Endothelial cell of umbilical vein (primary cell): ENCODE measurements around the gene ZNF224. TPM values are rescaled to one million over a fixed set of nuclear protein-coding genes. Genes with fewer than 3 reads are reported as not detected.

ENCODE experiments used
- BruUV-seq: library from RNA; stranded (reverse); fragments of 400-500 nt; replicated peaks from 2 replicates; lab custom pipeline; 2021; lab: Mats Ljungman, UMichigan
- CTCF ChIA-PET: fragments of 300-600, 350-600 bp; sonication (Branson Sonifier 250); formaldehyde crosslinking; loops from one replicate; lab custom pipeline; 2021; ENCODE audit warnings: antibody characterized with exemption, inconsistent platforms; lab: Charles Lee
- POLR2A ChIA-PET: fragments of 300-600, 350-600 bp; sonication (Branson Sonifier 250); formaldehyde crosslinking; loops from one replicate; lab custom pipeline; 2021; ENCODE audit warnings: antibody characterized with exemption, inconsistent platforms; lab: Charles Lee
- DNase-seq: peaks from one replicate; pipeline ENCODE4 v3.0.0-alpha.2; 2011; ENCODE audit warnings: low read depth, low spot score
- FAIRE-seq: peaks from 2 replicates; lab custom pipeline; 2011; peaks lifted over from hg19 to GRCh38; lab: Jason Lieb, UNC
- H2AFZ ChIP-seq: 2 replicates; pipeline ENCODE4 v1.6.0; 2012; ENCODE audit warnings: low read depth, low read length, control low read depth, inconsistent platforms
- H3K27ac ChIP-seq: 2 replicates; pipeline ENCODE4 v1.5.1; 2011; ENCODE audit warnings: low read depth, mild to moderate bottlenecking, control low read depth, low read length, moderate library complexity; ENCODE audit not compliant: insufficient read depth
- H3K27me3 ChIP-seq, 2 experiments: 2 replicates each; pipeline versions ENCODE4 v1.6.0 to v1.6.1; 2011; ENCODE audit warnings: low read length in 2 of 2, mixed read lengths in 1 of 2; ENCODE audit not compliant: control insufficient read depth in 2 of 2, insufficient read depth in 2 of 2
- H3K36me3 ChIP-seq, 2 experiments: 2 replicates in 1 of 2; 3 replicates in 1 of 2; pipeline ENCODE4 v1.5.1; 2011; ENCODE audit warnings: low read length in 2 of 2, mild to moderate bottlenecking in 1 of 2, moderate library complexity in 1 of 2; ENCODE audit not compliant: control insufficient read depth in 2 of 2, insufficient read depth in 2 of 2; ENCODE audit errors: extremely low read depth in 1 of 2
- H3K4me1 ChIP-seq: 3 replicates; pipeline ENCODE4 v1.5.1; 2011; ENCODE audit warnings: mild to moderate bottlenecking, low read length; ENCODE audit not compliant: control insufficient read depth, insufficient read depth; ENCODE audit errors: extremely low read depth
- H3K4me2 ChIP-seq: 2 replicates; pipeline ENCODE4 v1.6.1; 2011; ENCODE audit warnings: low read length, control low read depth, mixed read lengths; ENCODE audit not compliant: insufficient read depth
- H3K4me3 ChIP-seq, 3 experiments: fragments of 200-600 bp in 1 of 3; sonication (generic), shearing (Covaris generic) in 1 of 3; replicated peaks in 1 of 3; 2 replicates each; pipeline ENCODE4 v1.5.1; 2011 to 2016; ENCODE audit warnings: control low read depth in 3 of 3, low read length in 3 of 3, mild to moderate bottlenecking in 2 of 3, inconsistent platforms in 1 of 3, low read depth in 1 of 3, moderate library complexity in 1 of 3; ENCODE audit not compliant: insufficient read depth in 1 of 3
- H3K79me2 ChIP-seq: 2 replicates; pipeline ENCODE4 v1.6.0; 2012; ENCODE audit warnings: low read length, inconsistent platforms; ENCODE audit not compliant: control insufficient read depth, insufficient read depth
- H3K9ac ChIP-seq: replicated peaks from 2 replicates; pipeline ENCODE3; 2011; ENCODE audit warnings: low read length, control low read depth; ENCODE audit not compliant: insufficient read depth; ENCODE audit errors: extremely low read depth
- H3K9me1 ChIP-seq: replicated peaks from 3 replicates; pipeline ENCODE4 v1.6.0; 2011; ENCODE audit warnings: mild to moderate bottlenecking, low read length; ENCODE audit not compliant: control insufficient read depth, insufficient read depth; ENCODE audit errors: extremely low read depth
- H3K9me3 ChIP-seq: replicated peaks from 2 replicates; pipeline ENCODE4 v1.5.1; 2012; ENCODE audit warnings: low read length, inconsistent platforms; ENCODE audit not compliant: control insufficient read depth, insufficient read depth
- H4K20me1 ChIP-seq: replicated peaks from 2 replicates; pipeline ENCODE3; 2011; ENCODE audit warnings: mild to moderate bottlenecking, low read length; ENCODE audit not compliant: control insufficient read depth, insufficient read depth; ENCODE audit errors: extremely low read depth
- CTCF ChIP-seq, 2 donors: IDR thresholded peaks; 1 replicate in 1 of 2; 2 replicates in 1 of 2; pipeline ENCODE4 v1.5.1; 2011; ENCODE audit warnings: low read length in 2 of 2, mild to moderate bottlenecking in 2 of 2, moderate library complexity in 2 of 2, control low read depth in 1 of 2, inconsistent platforms in 1 of 2, low read depth in 1 of 2; ENCODE audit not compliant: insufficient read depth in 1 of 2; ENCODE audit errors: extremely low read depth in 1 of 2
- EZH2 ChIP-seq: IDR thresholded peaks from 2 replicates; pipeline ENCODE4 v1.6.1; 2012; ENCODE audit warnings: borderline replicate concordance, low read depth, mild to moderate bottlenecking, moderate library complexity, low read length, inconsistent platforms; ENCODE audit not compliant: severe bottlenecking
- FOS ChIP-seq: IDR thresholded peaks from 2 replicates; pipeline ENCODE4 v1.6.1; 2011; ENCODE audit warnings: mild to moderate bottlenecking, low read length, moderate library complexity, borderline replicate concordance; ENCODE audit not compliant: insufficient read depth
- GATA2 ChIP-seq: IDR thresholded peaks from 2 replicates; pipeline ENCODE4 v1.7.0; 2011; ENCODE audit warnings: low read depth, mild to moderate bottlenecking, moderate library complexity, mixed read lengths, low read length; ENCODE audit not compliant: insufficient read length, insufficient read depth
- JUN ChIP-seq: IDR thresholded peaks from 2 replicates; pipeline ENCODE4 v1.6.1; 2011; ENCODE audit warnings: borderline replicate concordance, low read depth; ENCODE audit not compliant: insufficient read length, insufficient read depth
- MAX ChIP-seq: IDR thresholded peaks from 2 replicates; pipeline ENCODE4 v1.6.1; 2011; ENCODE audit not compliant: insufficient read depth, insufficient read length
- MYC ChIP-seq: IDR thresholded peaks from one replicate; pipeline ENCODE4 v1.6.1; 2011; ENCODE audit warnings: mild to moderate bottlenecking, low read depth, low read length
- POLR2A ChIP-seq: IDR thresholded peaks from 2 replicates; pipeline ENCODE4 v1.6.1; 2012; ENCODE audit warnings: low read depth, mild to moderate bottlenecking, control low read depth, low read length
- POLR2AphosphoS5 ChIP-seq: IDR thresholded peaks from 2 replicates; pipeline ENCODE4 v1.6.1; 2012; ENCODE audit warnings: low read depth, mild to moderate bottlenecking, control low read depth, low read length, moderate library complexity; ENCODE audit not compliant: insufficient read depth
- dilution Hi-C: fragments of 300-500 bp; cut with MboI; formaldehyde crosslinking; loops from one replicate; pipeline ENCODE4 v1.15.0; 2019; ENCODE audit warnings: low sequenced_read_pairs; ENCODE audit not compliant: extremely low pct_ligation_motif_present
- intact Hi-C: fragments of 100-400 bp; cut with micrococcal nuclease; formaldehyde crosslinking; loops from one replicate; pipeline ENCODE4 v1.10.0; 2022
- polyA plus RNA-seq, 4 experiments: library from polyadenylated mRNA; depleted of rRNA in 3 of 4; stranded (reverse) in 3 of 4; unstranded in 1 of 4; fragments of >200 nt; gene quantifications; 2 replicates each; pipeline versions ENCODE4 v1.2.1 to v1.2.3, GENCODE V29; 2011 to 2012; ENCODE audit warnings: missing spikeins in 1 of 4
- total RNA-seq: library from RNA; stranded (reverse); gene quantifications from 2 replicates; pipeline ENCODE4 v1.2.3, GENCODE V29; 2021

ZNF224 gene
- total and polyA plus RNA-seq, 2 donors (not counting 3 experiments of a cell fraction or from before 2014, with no cell fraction given): 8.5 to 21.8 TPM

GRCh38 chr19:44050740-44051649 lies 43.2 kb upstream of the ZNF224 start:
- intact Hi-C loops: loop anchor here (1.0 to 5.0 kb wide), 6 partner anchors 21 to 162 kb away; partner anchors contain the start of genes ZNF155, ZNF222, ZNF225 and ZNF227
- H3K9ac ChIP-seq: peak overlapping the region; percentile 0
- FAIRE-seq: no peak

More at GRCh38 chr19:44050740-44051649, 43.2 kb upstream of the ZNF224 start:
- dilution Hi-C loops: no loop called here
- BruUV-seq: no TSS peak
- no peaks in the 10 kb centered on the region for H3K36me3 ChIP-seq
- no peaks in the 10 kb centered on the region for H3K9me1 ChIP-seq
- H4K20me1 ChIP-seq: no peaks in the 10 kb centered on the region
- no peak overlapping the region for H3K27ac ChIP-seq
- H3K4me3 ChIP-seq: peak overlapping the region; percentile 48 to 64 (median 61)
- peak overlapping the region; percentile 74 for H3K4me2 ChIP-seq
- peak overlapping the region; percentile 70 for H2AFZ ChIP-seq
- H3K4me1 ChIP-seq: peaks cover 11% of the 10 kb centered on the region
- ChIA-PET POLR2A (no interaction called here), CTCF (interaction anchor here (0.8 kb wide), 1 partner anchor 100 kb away, joined by 3 read pairs; the partner anchor contains the start of gene ZNF221)
- no peak for DNase-seq
- no peaks in the 10 kb centered on the region for H3K9me3 ChIP-seq
- no peak for TF ChIP-seq POLR2AphosphoS5
- no peak for TF ChIP-seq FOS
- no peak for TF ChIP-seq POLR2A
- no peak for TF ChIP-seq MYC
- TF ChIP-seq CTCF (IDR thresholded peaks at IDR 0.05; ENCODE audit: extremely low read depth in 1 of 2, insufficient read depth in 1 of 2, low read depth in 1 of 2, low read length in 2 of 2): no peak
- TF ChIP-seq MAX: no peak
- no peak for TF ChIP-seq EZH2
- TF ChIP-seq GATA2: no peak
- no peak for TF ChIP-seq JUN
- no peaks in the 10 kb centered on the region for H3K79me2 ChIP-seq
- peaks cover 4 to 9% of the 10 kb centered on the region in 2 experiments for H3K27me3 ChIP-seq
